ENCODE data around the gene TTC39B. TPM values are rescaled to one million over a fixed set of nuclear protein-coding genes. Genes with fewer than 3 reads are reported as not detected.

Gene TTC39B
- total RNA-seq, 4 donors from 2014 or later, result 23.3 to 62.8 (median 38.1) TPM

- Histone ChIP-seq H3K27ac (no peak overlapping the region), H3K4me3 (no peak overlapping the region), H3K4me1 (no peaks in the 10 kb centered on the region), H3K36me3 (no peaks in the 10 kb centered on the region), H3K27me3 (no peaks in the 10 kb centered on the region), H3K9me3 (no peaks in the 10 kb centered on the region)
- intact Hi-C loops (cut with DNase I; ENCODE audit: low total_unique reads) (no loop called here), in situ Hi-C loops (cut with MboI; ENCODE audit: low pct_ligation_motif_present in 1 of 4, low pct_unique_long_range_greater_than_20kb in 1 of 4, low sequenced_read_pairs in 3 of 4) (no loop called here)
- DNase-seq, result no peak
- no peak for TF ChIP-seq EP300 (IDR thresholded peaks at IDR 0.05; ENCODE audit: low read depth)
- no peak for TF ChIP-seq POLR2AphosphoS5 (IDR thresholded peaks at IDR 0.05)
- no peak for TF ChIP-seq POLR2A (IDR thresholded peaks at IDR 0.05)
- TF ChIP-seq, protein P1, sequence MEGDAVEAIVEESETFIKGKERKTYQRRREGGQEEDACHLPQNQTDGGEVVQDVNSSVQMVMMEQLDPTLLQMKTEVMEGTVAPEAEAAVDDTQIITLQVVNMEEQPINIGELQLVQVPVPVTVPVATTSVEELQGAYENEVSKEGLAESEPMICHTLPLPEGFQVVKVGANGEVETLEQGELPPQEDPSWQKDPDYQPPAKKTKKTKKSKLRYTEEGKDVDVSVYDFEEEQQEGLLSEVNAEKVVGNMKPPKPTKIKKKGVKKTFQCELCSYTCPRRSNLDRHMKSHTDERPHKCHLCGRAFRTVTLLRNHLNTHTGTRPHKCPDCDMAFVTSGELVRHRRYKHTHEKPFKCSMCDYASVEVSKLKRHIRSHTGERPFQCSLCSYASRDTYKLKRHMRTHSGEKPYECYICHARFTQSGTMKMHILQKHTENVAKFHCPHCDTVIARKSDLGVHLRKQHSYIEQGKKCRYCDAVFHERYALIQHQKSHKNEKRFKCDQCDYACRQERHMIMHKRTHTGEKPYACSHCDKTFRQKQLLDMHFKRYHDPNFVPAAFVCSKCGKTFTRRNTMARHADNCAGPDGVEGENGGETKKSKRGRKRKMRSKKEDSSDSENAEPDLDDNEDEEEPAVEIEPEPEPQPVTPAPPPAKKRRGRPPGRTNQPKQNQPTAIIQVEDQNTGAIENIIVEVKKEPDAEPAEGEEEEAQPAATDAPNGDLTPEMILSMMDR (IDR thresholded peaks at IDR 0.05), result no peak
These were observed 143.1 kb downstream of the TTC39B start for GRCh38 chr9:15163931-15164330.

DNA sequence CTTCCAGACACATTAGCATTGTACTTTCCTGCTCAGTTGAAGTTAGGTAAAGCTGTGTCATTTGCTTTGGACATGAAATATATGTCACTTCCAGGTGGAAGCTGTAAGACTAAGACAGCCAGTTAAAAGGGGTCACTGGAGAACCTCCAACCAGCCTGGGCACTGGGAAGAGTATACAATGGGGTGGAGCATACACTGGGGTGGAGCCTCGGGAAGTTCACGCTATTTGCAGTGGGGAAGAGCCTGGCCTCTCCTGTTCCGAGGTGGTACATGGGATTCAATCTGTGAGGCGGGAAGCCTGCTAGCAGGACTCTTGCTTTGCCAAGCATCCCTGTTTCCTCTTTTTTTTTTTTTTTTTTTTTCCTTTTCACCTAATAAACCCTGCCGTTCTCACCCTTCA lies 145.3 kb downstream of the TTC39B start:
- in situ Hi-C loops (cut with MboI; ENCODE audit: low pct_ligation_motif_present in 1 of 4, low pct_unique_long_range_greater_than_20kb in 1 of 4, low sequenced_read_pairs in 3 of 4), result no loop called here
- WGBS, 2 donors (ENCODE audit: low coverage in 1 of 2), result 79 to 88% methylated on average over 5 of the region's 5 CpGs
- Histone ChIP-seq H3K4me3 (no peak overlapping the region), H3K27me3 (no peaks in the 10 kb centered on the region), H3K4me1 (no peaks in the 10 kb centered on the region), H3K9me3 (no peaks in the 10 kb centered on the region), H3K36me3 (no peaks in the 10 kb centered on the region), H3K27ac (no peak overlapping the region)
- TF ChIP-seq EP300 (IDR thresholded peaks at IDR 0.05; ENCODE audit: low read depth) (no peak), POLR2AphosphoS5 (IDR thresholded peaks at IDR 0.05) (no peak), POLR2A (IDR thresholded peaks at IDR 0.05) (no peak)
- TF ChIP-seq, protein P1 (IDR thresholded peaks at IDR 0.05), result no peak
- DNase-seq, result no peak
- intact Hi-C loops (cut with DNase I; ENCODE audit: low total_unique reads), result no loop called here

GRCh38 chr9:15160673-15161072 lies 146.3 kb downstream of the TTC39B start:
- 80 to 83% methylated on average over 1 of the region's 1 CpG for WGBS, 2 donors (ENCODE audit: low coverage in 1 of 2)

DNA sequence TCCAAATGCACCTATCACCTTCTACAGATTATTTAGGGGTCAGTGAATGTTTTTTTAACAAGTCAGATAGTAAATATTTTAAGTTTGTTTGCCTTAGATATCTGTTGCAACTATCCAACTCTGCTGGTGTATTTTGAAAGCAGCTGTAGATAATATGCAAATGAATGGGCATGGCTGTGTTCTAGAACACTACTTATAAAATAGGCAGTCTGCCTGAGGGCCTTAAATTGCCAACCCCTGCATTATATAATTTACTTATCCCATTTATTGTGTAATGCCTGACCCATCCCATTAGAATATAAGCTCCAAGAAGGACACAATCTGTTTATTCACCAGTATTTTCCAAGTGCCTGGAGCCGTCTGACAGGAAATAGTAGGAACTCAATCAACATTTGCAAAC lies 149.0 kb downstream of the TTC39B start:
- 95 to 100% methylated on average over 1 of the region's 1 CpG for WGBS, 2 donors (ENCODE audit: low coverage in 1 of 2)
- no peak for TF ChIP-seq EP300 (IDR thresholded peaks at IDR 0.05; ENCODE audit: low read depth)
- TF ChIP-seq POLR2A (IDR thresholded peaks at IDR 0.05), result no peak
- TF ChIP-seq, protein P1 (IDR thresholded peaks at IDR 0.05), result no peak
- TF ChIP-seq POLR2AphosphoS5 (IDR thresholded peaks at IDR 0.05), result no peak
- H3K4me1 ChIP-seq, result peaks cover 0 to 6% (median 2%) of the 10 kb centered on the region in 4 donors

More at GRCh38 chr9:15160673-15161072, 146.3 kb downstream of the TTC39B start:
- in situ Hi-C loops (cut with MboI; ENCODE audit: low pct_ligation_motif_present in 1 of 4, low pct_unique_long_range_greater_than_20kb in 1 of 4, low sequenced_read_pairs in 3 of 4) (no loop called here), intact Hi-C loops (cut with DNase I; ENCODE audit: low total_unique reads) (no loop called here)
- H3K9me3 ChIP-seq, result no peaks in the 10 kb centered on the region
- no peak overlapping the region for H3K4me3 ChIP-seq
- H3K4me1 ChIP-seq, result peaks cover 0 to 6% (median 2%) of the 10 kb centered on the region in 4 donors
- H3K27ac ChIP-seq, result no peak overlapping the region
- TF ChIP-seq, protein P1 (IDR thresholded peaks at IDR 0.05), result no peak
- TF ChIP-seq POLR2A (IDR thresholded peaks at IDR 0.05) (no peak), EP300 (IDR thresholded peaks at IDR 0.05; ENCODE audit: low read depth) (no peak), POLR2AphosphoS5 (IDR thresholded peaks at IDR 0.05) (no peak)
- no peak for DNase-seq
- H3K36me3 ChIP-seq, result no peaks in the 10 kb centered on the region
- H3K27me3 ChIP-seq, result no peaks in the 10 kb centered on the region

More for the DNA sequence above, 149.0 kb downstream of the TTC39B start:
- Histone ChIP-seq H3K4me3 (no peak overlapping the region), H3K9me3 (no peaks in the 10 kb centered on the region), H3K36me3 (no peaks in the 10 kb centered on the region), H3K27me3 (no peaks in the 10 kb centered on the region), H3K27ac (no peak overlapping the region)
- no peak for DNase-seq
- in situ Hi-C loops (cut with MboI; ENCODE audit: low pct_ligation_motif_present in 1 of 4, low pct_unique_long_range_greater_than_20kb in 1 of 4, low sequenced_read_pairs in 3 of 4), result no loop called here
- intact Hi-C loops (cut with DNase I; ENCODE audit: low total_unique reads), result no loop called here

All from transverse colon (tissue), 4 donors.